HL-60 (cell line): ENCODE results near the gene IL18R1.
A peak's percentile ranks its signal among the peaks of the same experiment; 100 is the strongest.

ENCODE experiments used
- DNase-seq, 2 experiments: peaks; one replicate each; pipeline ENCODE4 v3.0.0-alpha.2; 2010 to 2020; ENCODE audit warnings: low read depth in 1 of 2, low spot score in 1 of 2
- H3K27ac ChIP-seq: fragments of 250-450 bp; sonication (Bioruptor Pico); replicated peaks from 2 replicates; pipeline ENCODE4 v1.5.1; 2020; ENCODE audit warnings: mild to moderate bottlenecking, moderate library complexity
- H3K27me3 ChIP-seq: fragments of 250-450 bp; sonication (Bioruptor Pico); 2 replicates; pipeline ENCODE4 v1.5.1; 2021; ENCODE audit warnings: mild to moderate bottlenecking, moderate library complexity; ENCODE audit not compliant: insufficient read depth, poor library complexity, severe bottlenecking
- H3K4me3 ChIP-seq: replicated peaks from 2 replicates; pipeline ENCODE4 v1.5.1; 2011; ENCODE audit warnings: mild to moderate bottlenecking, control low read depth, low read length; ENCODE audit not compliant: insufficient read depth
- CTCF ChIP-seq: IDR thresholded peaks from one replicate; pipeline ENCODE4 v1.5.1; 2011; ENCODE audit warnings: low read length, control low read depth, inconsistent platforms; ENCODE audit not compliant: insufficient read depth
- GABPA ChIP-seq: IDR thresholded peaks from 2 replicates; pipeline ENCODE4 v1.6.1; 2012; ENCODE audit warnings: low read depth
- POLR2AphosphoS5 ChIP-seq: IDR thresholded peaks from 2 replicates; pipeline ENCODE4 v1.6.1; 2012; ENCODE audit warnings: low read depth
- REST ChIP-seq: IDR thresholded peaks from 2 replicates; pipeline ENCODE4 v1.6.1; 2012; ENCODE audit warnings: low read depth; ENCODE audit not compliant: insufficient replicate concordance
- SPI1 ChIP-seq: IDR thresholded peaks from 2 replicates; pipeline ENCODE4 v1.6.1; 2012; ENCODE audit warnings: low read depth, mild to moderate bottlenecking, borderline replicate concordance

The IL18R1 gene

GRCh38 chr2:102401865-102402264 lies 46.3 kb downstream of the IL18R1 start:
- Histone ChIP-seq H3K27me3 (no peaks in the 10 kb centered on the region), H3K4me3 (no peak overlapping the region), H3K27ac (no peak overlapping the region)
- no peak for DNase-seq
- TF ChIP-seq SPI1 (no peak), POLR2AphosphoS5 (no peak), CTCF (no peak), REST (no peak), GABPA (no peak)

GRCh38 chr2:102410952-102411351 lies 55.4 kb downstream of the IL18R1 start:
- no peaks in the 10 kb centered on the region for H3K27me3 ChIP-seq
- DNase-seq: no peak

GRCh38 chr2:102412199-102412598 lies 56.6 kb downstream of the IL18R1 start:
- Histone ChIP-seq H3K27me3 (no peaks in the 10 kb centered on the region), H3K4me3 (no peak overlapping the region), H3K27ac (no peak overlapping the region)
- TF ChIP-seq CTCF: no peak
- DNase-seq: no peak

More at GRCh38 chr2:102410952-102411351, 55.4 kb downstream of the IL18R1 start:
- Histone ChIP-seq H3K27ac (no peak overlapping the region), H3K4me3 (no peak overlapping the region)
- TF ChIP-seq SPI1 (no peak), POLR2AphosphoS5 (no peak), REST (no peak), GABPA (no peak), CTCF (no peak)

GRCh38 chr2:102417946-102418345 lies 62.4 kb downstream of the IL18R1 start:
- Histone ChIP-seq H3K4me3 (no peak overlapping the region), H3K27me3 (no peaks in the 10 kb centered on the region), H3K27ac (peak overlapping the region; percentile 80)
- TF ChIP-seq REST: no peak
- TF ChIP-seq CTCF: no peak
- DNase-seq: no peak
